K562 (cell line): Measurements from ENCODE around the gene TYW1B. TPM values are rescaled to one million over a fixed set of nuclear protein-coding genes. Genes with fewer than 3 reads are reported as not detected.
"Not testable (repeated sequence)": the region's sequence is repeated elsewhere in the genome, so short reads cannot be mapped to it uniquely, and the experiment has no call there.

Source experiments
- ATAC-seq: fragments of 200-7000 bp; cut with Tn5 transposase; 3 replicates; pipeline ENCODE4 v1.9.1; 2020; ENCODE audit warnings: moderate library complexity
- BruUV-seq: library from RNA; stranded (reverse); fragments of 400-500 nt; replicated peaks from 2 replicates; lab custom pipeline; 2021; lab: Mats Ljungman, UMichigan
- CTCF ChIA-PET: fragments of 300-600 bp; formaldehyde crosslinking; extraction: SDS; loops from one replicate; lab custom pipeline; 2021; ENCODE audit warnings: low intra/inter-chr PET ratio; lab: Yijun Ruan, JAX
- POLR2A ChIA-PET: fragments of 300-600, 350-650 bp; sonication (Branson Sonifier 250); formaldehyde crosslinking; extraction: SDS; loops from one replicate; lab custom pipeline; 2021; ENCODE audit warnings: antibody characterized with exemption, inconsistent platforms; lab: Yijun Ruan, JAX
- DNase-seq, 4 experiments: peaks; one replicate each; pipeline versions ENCODE4 v3.0.0 to v3.0.0-alpha.2; 2011 to 2018; ENCODE audit warnings: low spot score in 3 of 4, mixed read lengths in 3 of 4; ENCODE audit errors: extremely low read depth in 1 of 4
- FAIRE-seq: peaks from 2 replicates; lab custom pipeline; 2011; peaks lifted over from hg19 to GRCh38; lab: Jason Lieb, UNC
- H2AFZ ChIP-seq: 2 replicates; pipeline ENCODE4 v1.6.0; 2011; ENCODE audit warnings: low read depth, low read length, control low read depth, inconsistent platforms
- H3K27ac ChIP-seq: fragments of 200-600 bp; 3 replicates; pipeline ENCODE4 v1.8.0; 2011; ENCODE audit warnings: low read depth, mild to moderate bottlenecking, control low read depth, inconsistent platforms, low read length, moderate library complexity, mixed read lengths; ENCODE audit errors: extremely low read depth
- H3K27me3 ChIP-seq, 2 experiments: fragments of 300-600 bp in 1 of 2; 2 replicates in 1 of 2; 3 replicates in 1 of 2; pipeline versions ENCODE4 v1.6.0 to v1.8.0; 2011; ENCODE audit warnings: inconsistent platforms in 2 of 2, low read length in 2 of 2, mild to moderate bottlenecking in 1 of 2, mixed read lengths in 1 of 2, moderate library complexity in 1 of 2; ENCODE audit not compliant: control insufficient read depth in 2 of 2, insufficient read depth in 2 of 2
- H3K36me3 ChIP-seq: fragments of 300-600 bp; 3 replicates; pipeline ENCODE4 v1.8.0; 2011; ENCODE audit warnings: mild to moderate bottlenecking, low read length, inconsistent platforms; ENCODE audit not compliant: control insufficient read depth, insufficient read depth
- H3K4me1 ChIP-seq, 2 experiments: fragments of 200-600 bp in 1 of 2; replicated peaks in 1 of 2; 2 replicates in 1 of 2; 3 replicates in 1 of 2; pipeline versions ENCODE4 v1.5.1 to v1.8.0; 2011; ENCODE audit warnings: inconsistent platforms in 2 of 2, low read length in 2 of 2, mild to moderate bottlenecking in 1 of 2, mixed read lengths in 1 of 2, moderate library complexity in 1 of 2; ENCODE audit not compliant: control insufficient read depth in 2 of 2, insufficient read depth in 2 of 2
- H3K4me2 ChIP-seq: 2 replicates; pipeline ENCODE4 v1.6.1; 2011; ENCODE audit warnings: low read length, control low read depth, inconsistent platforms, mixed read lengths; ENCODE audit not compliant: insufficient read depth
- H3K4me3 ChIP-seq: fragments of 200-600 bp; sonication (generic), shearing (Covaris generic); 2 replicates; pipeline ENCODE4 v1.5.1; 2016; ENCODE audit warnings: control low read depth, inconsistent platforms
- H3K79me2 ChIP-seq: fragments of 200-600 bp; 3 replicates; pipeline ENCODE4 v1.8.0; 2011; ENCODE audit warnings: low read length, inconsistent platforms; ENCODE audit not compliant: control insufficient read depth, insufficient read depth
- H3K9ac ChIP-seq, 2 experiments: 2 replicates each; pipeline versions ENCODE4 v1.6.0 to v1.6.1; 2011; ENCODE audit warnings: low read depth in 2 of 2, low read length in 2 of 2, control low read depth in 1 of 2, inconsistent platforms in 1 of 2, mild to moderate bottlenecking in 1 of 2, mixed read lengths in 1 of 2; ENCODE audit not compliant: insufficient read depth in 1 of 2
- H3K9me1 ChIP-seq: one replicate; pipeline ENCODE4 v1.6.0; 2011; ENCODE audit warnings: inconsistent platforms, mild to moderate bottlenecking, low read length, moderate library complexity; ENCODE audit not compliant: control insufficient read depth, insufficient read depth
- H3K9me3 ChIP-seq: replicated peaks from 2 replicates; pipeline ENCODE4 v1.5.1; 2011; ENCODE audit warnings: low read depth, low read length, inconsistent platforms; ENCODE audit not compliant: control insufficient read depth, insufficient read depth
- H4K20me1 ChIP-seq: replicated peaks from 2 replicates; pipeline ENCODE4 v1.6.1; 2011; ENCODE audit warnings: low read length, inconsistent platforms, mixed read lengths; ENCODE audit not compliant: control insufficient read depth, insufficient read depth
- ZNF121 ChIP-seq: sonication (generic); formaldehyde crosslinking; conservative IDR thresholded peaks from 2 replicates; pipeline ENCODE4 v1.8.0; 2022; ENCODE audit warnings: missing genetic modification reagents
- WGBS: fragments of 100-300 bp; shearing (Covaris generic); methylation state at CpG from one replicate; pipeline ENCODE4 v1.1.6; 2016; ENCODE audit warnings: low coverage, mixed read lengths; ENCODE audit not compliant: insufficient coverage; ENCODE audit errors: missing lambda C conversion rate; 5-methylcytosine and 5-hydroxymethylcytosine counted together
- in situ Hi-C: fragments of 300-500 bp; cut with MboI; formaldehyde crosslinking; loops from 4 replicates; pipeline ENCODE4 v1.15.0; 2018; ENCODE audit warnings: inconsistent platforms, mixed read lengths
- intact Hi-C: fragments of 100-400 bp; cut with micrococcal nuclease; formaldehyde crosslinking; loops from 2 replicates; pipeline ENCODE4 v1.14.2; 2022
- polyA plus RNA-seq, 8 experiments: library from polyadenylated mRNA; depleted of rRNA in 4 of 8; stranded (reverse) in 5 of 8; unstranded in 3 of 8; fragments of >200 nt; fragmentation: Nextera tagmentation in 2 of 8; fragmentation: Illumina TruSeq in 1 of 8; extraction: Ambion mirVana in 2 of 8; extraction: Trizol in 1 of 8; gene quantifications; 2 replicates each; pipeline versions ENCODE4 v1.2.1 to v1.2.3, GENCODE V29; 2011 to 2014; ENCODE audit warnings: inconsistent platforms in 1 of 8, missing spikeins in 1 of 8
- total RNA-seq, 7 experiments: library from RNA; depleted of rRNA in 6 of 7; stranded (reverse); fragments of >200 nt in 6 of 7; fragmentation: Illumina TruSeq in 2 of 7; extraction: Trizol in 2 of 7; gene quantifications; 2 replicates each; pipeline versions ENCODE4 v1.2.1 to v1.2.3, GENCODE V29; 2011 to 2021; ENCODE audit warnings: low replicate concordance in 1 of 7

TYW1B gene
- total and polyA plus RNA-seq, 9 of the 15 experiments (the other 6 are each of a cell fraction or from before 2014, with no cell fraction given) = 5.8 to 14.7 (median 9.8) TPM

- intact Hi-C loops, H3K4me3 ChIP-seq, H2AFZ ChIP-seq, FAIRE-seq: not testable (repeated sequence)
- peak; percentile 79; the same call in 1 of the 2 replicates for TF ChIP-seq ZNF121
- TF ChIP-seq, all 486 proteins: peak for 1; not testable (repeated sequence) for 485
- H3K4me2 ChIP-seq, DNase-seq, H3K9me1 ChIP-seq, H3K4me1 ChIP-seq, H3K9ac ChIP-seq, H3K27me3 ChIP-seq, H3K27ac ChIP-seq, BruUV-seq, H3K9me3 ChIP-seq, in situ Hi-C loops, H3K79me2 ChIP-seq, H4K20me1 ChIP-seq, CTCF ChIA-PET: not testable (repeated sequence)
- peaks cover 44% of the 10 kb centered on the region; the same call in 2 of the 3 replicates for H3K36me3 ChIP-seq
- POLR2A ChIA-PET = interaction anchor here (0.6 to 1.2 kb wide), 3 partner anchors 9 to 20 kb away, joined by 3 to 5 read pairs (median 4); no protein-coding TSS in a partner anchor
- 93% methylated on average over 6 of the region's 6 CpGs for WGBS
- peak; percentile 37 for ATAC-seq
Measured at GRCh38 chr7:72838315-72838714, 10.3 kb upstream of the TYW1B start.

GRCh38 chr7:72837291-72837690 lies 9.3 kb upstream of the TYW1B start:
- H3K4me2 ChIP-seq, H2AFZ ChIP-seq, H3K9me3 ChIP-seq, CTCF ChIA-PET, H4K20me1 ChIP-seq, DNase-seq, H3K79me2 ChIP-seq, FAIRE-seq, H3K9ac ChIP-seq, H3K27me3 ChIP-seq, H3K4me1 ChIP-seq, H3K27ac ChIP-seq, intact Hi-C loops, BruUV-seq, H3K9me1 ChIP-seq, in situ Hi-C loops, H3K4me3 ChIP-seq: not testable (repeated sequence)
- POLR2A ChIA-PET = interaction anchor here (0.9 kb wide), 1 partner anchor 18 kb away, joined by 4 read pairs; no protein-coding TSS in a partner anchor
- peak; percentile 50 for ATAC-seq
- peaks cover 54% of the 10 kb centered on the region for H3K36me3 ChIP-seq
- WGBS = 93% methylated on average over 3 of the region's 3 CpGs
